H1 (cell line): ENCODE results near the gene CTBP2. TPM values are rescaled to one million over a fixed set of nuclear protein-coding genes. Genes with fewer than 3 reads are reported as not detected.

Source experiments
- CTCF ChIA-PET: fragments of 300-600 bp; sonication (Branson Sonifier 250); formaldehyde crosslinking; loops from one replicate; lab custom pipeline; 2021; ENCODE audit not compliant: partially characterized antibody; lab: Charles Lee
- POLR2A ChIA-PET: fragments of 300-600 bp; sonication (Branson Sonifier 250); formaldehyde crosslinking; loops from one replicate; lab custom pipeline; 2021; ENCODE audit warnings: inconsistent platforms; ENCODE audit not compliant: partially characterized antibody; lab: Charles Lee
- DNase-seq, 2 experiments: peaks; one replicate each; pipeline versions ENCODE4 v3.0.0 to v3.0.0-alpha.2; 2010 to 2022; ENCODE audit warnings: low spot score in 2 of 2, low read depth in 1 of 2, mixed read lengths in 1 of 2
- FAIRE-seq: peaks from 2 replicates; lab custom pipeline; 2011; peaks lifted over from hg19 to GRCh38; lab: Jason Lieb, UNC
- H2AFZ ChIP-seq: 2 replicates; pipeline ENCODE4 v1.8.1; 2012; ENCODE audit warnings: low read length, inconsistent platforms
- H2AK5ac ChIP-seq: 2 replicates; pipeline ENCODE4 v1.6.1; 2013; ENCODE audit warnings: low read depth, low read length
- H2BK120ac ChIP-seq: replicated peaks from 2 replicates; pipeline ENCODE3; 2013; ENCODE audit warnings: low read depth, low read length, inconsistent platforms
- H2BK12ac ChIP-seq: 2 replicates; pipeline ENCODE4 v1.6.1; 2013; ENCODE audit warnings: low read depth, low read length
- H2BK15ac ChIP-seq: 2 replicates; pipeline ENCODE4 v1.6.1; 2013; ENCODE audit warnings: low read length
- H2BK20ac ChIP-seq: 2 replicates; pipeline ENCODE4 v1.6.1; 2013; ENCODE audit warnings: low read length
- H2BK5ac ChIP-seq: 2 replicates; pipeline ENCODE4 v1.6.1; 2013; ENCODE audit warnings: low read depth, low read length
- H3K14ac ChIP-seq: 2 replicates; pipeline ENCODE4 v1.6.1; 2013; ENCODE audit warnings: inconsistent platforms; ENCODE audit not compliant: insufficient read length
- H3K18ac ChIP-seq: 2 replicates; pipeline ENCODE4 v1.6.1; 2013; ENCODE audit warnings: low read length; ENCODE audit errors: extremely low read depth
- H3K23ac ChIP-seq: 2 replicates; pipeline ENCODE4 v1.6.1; 2013; ENCODE audit warnings: inconsistent platforms; ENCODE audit not compliant: insufficient read length
- H3K23me2 ChIP-seq: 2 replicates; pipeline ENCODE4 v1.6.1; 2013; ENCODE audit warnings: low read depth, low read length
- H3K27ac ChIP-seq: 2 replicates; pipeline ENCODE4 v1.6.1; 2011; ENCODE audit warnings: low read depth, low read length, inconsistent platforms
- H3K27me3 ChIP-seq, 4 experiments: replicated peaks in 1 of 4; 1 replicate in 1 of 4; 2 replicates in 3 of 4; pipeline versions ENCODE4 v1.6.1 to v1.8.1; 2011 to 2013; ENCODE audit warnings: low read length in 3 of 4, mild to moderate bottlenecking in 3 of 4, inconsistent platforms in 2 of 4, mixed read lengths in 2 of 4, moderate library complexity in 1 of 4; ENCODE audit not compliant: control insufficient read depth in 3 of 4, insufficient read depth in 3 of 4; ENCODE audit errors: extremely low read depth in 1 of 4
- H3K36me3 ChIP-seq, 4 experiments: 2 replicates each; pipeline versions ENCODE4 v1.6.1 to v1.8.1; 2011 to 2013; ENCODE audit warnings: mild to moderate bottlenecking in 4 of 4, low read length in 3 of 4, moderate library complexity in 2 of 4, control low read depth in 1 of 4, inconsistent platforms in 1 of 4; ENCODE audit not compliant: insufficient read depth in 4 of 4, control insufficient read depth in 2 of 4
- H3K4ac ChIP-seq: replicated peaks from 2 replicates; pipeline ENCODE3; 2013; ENCODE audit warnings: low read length, low read depth, mixed read lengths, inconsistent platforms; ENCODE audit not compliant: insufficient read length
- H3K4me1 ChIP-seq, 4 experiments: replicated peaks in 1 of 4; 1 replicate in 1 of 4; 2 replicates in 3 of 4; pipeline versions ENCODE4 v1.6.1 to v1.8.1; 2011 to 2013; ENCODE audit warnings: low read length in 3 of 4, inconsistent platforms in 2 of 4, mixed read lengths in 1 of 4; ENCODE audit not compliant: insufficient read depth in 4 of 4, control insufficient read depth in 3 of 4
- H3K4me2 ChIP-seq, 2 experiments: 2 replicates each; pipeline versions ENCODE4 v1.6.1 to v1.8.1; 2011 to 2013; ENCODE audit warnings: low read depth in 2 of 2, low read length in 2 of 2, control low read depth in 1 of 2, inconsistent platforms in 1 of 2, mild to moderate bottlenecking in 1 of 2; ENCODE audit not compliant: insufficient read depth in 1 of 2
- H3K4me3 ChIP-seq, 4 experiments: fragments of 200-600, 300-600 bp in 1 of 4; sonication (generic), shearing (Covaris generic), sonication (Bioruptor Twin) in 1 of 4; 2 replicates each; pipeline versions ENCODE4 v1.5.1 to v1.8.1; 2011 to 2016; ENCODE audit warnings: low read length in 4 of 4, low read depth in 3 of 4, control low read depth in 2 of 4, inconsistent platforms in 2 of 4, mild to moderate bottlenecking in 2 of 4, mixed read lengths in 1 of 4, moderate library complexity in 1 of 4; ENCODE audit not compliant: insufficient read depth in 2 of 4; ENCODE audit errors: extremely low read depth in 1 of 4
- H3K56ac ChIP-seq: replicated peaks from 2 replicates; pipeline ENCODE3; 2013; ENCODE audit warnings: low read depth, mild to moderate bottlenecking, mixed read lengths, low read length, inconsistent platforms; ENCODE audit not compliant: insufficient read length
- H3K79me1 ChIP-seq: 2 replicates; pipeline ENCODE4 v1.6.1; 2013; ENCODE audit warnings: low read depth, low read length, control low read depth
- H3K79me2 ChIP-seq, 2 experiments: 2 replicates each; pipeline versions ENCODE4 v1.6.1 to v1.8.1; 2012 to 2013; ENCODE audit warnings: low read length in 2 of 2, mild to moderate bottlenecking in 2 of 2, inconsistent platforms in 1 of 2; ENCODE audit not compliant: insufficient read depth in 2 of 2, control insufficient read depth in 1 of 2
- H3K9ac ChIP-seq, 4 experiments: replicated peaks in 1 of 4; 1 replicate in 1 of 4; 2 replicates in 3 of 4; pipeline versions ENCODE4 v1.6.1 to v1.8.1; 2011 to 2013; ENCODE audit warnings: low read depth in 3 of 4, low read length in 3 of 4, control low read depth in 2 of 4, mild to moderate bottlenecking in 2 of 4, moderate library complexity in 2 of 4, inconsistent platforms in 1 of 4; ENCODE audit errors: extremely low read depth in 1 of 4
- H3K9me3 ChIP-seq, 2 experiments: 2 replicates each; pipeline versions ENCODE4 v1.6.1 to v1.8.1; 2012 to 2013; ENCODE audit warnings: mild to moderate bottlenecking in 2 of 2, moderate library complexity in 2 of 2, control low read depth in 1 of 2, inconsistent platforms in 1 of 2, low read depth in 1 of 2, low read length in 1 of 2, mixed read lengths in 1 of 2; ENCODE audit not compliant: insufficient read depth in 2 of 2
- H4K20me1 ChIP-seq, 2 experiments: replicated peaks in 1 of 2; 2 replicates each; pipeline versions ENCODE3 to v1.8.1; 2011 to 2013; ENCODE audit warnings: inconsistent platforms in 2 of 2, low read length in 2 of 2, mild to moderate bottlenecking in 1 of 2; ENCODE audit not compliant: insufficient read depth in 2 of 2, control insufficient read depth in 1 of 2
- H4K5ac ChIP-seq: 2 replicates; pipeline ENCODE4 v1.6.1; 2013; ENCODE audit warnings: low read length, low read depth, mixed read lengths, inconsistent platforms; ENCODE audit not compliant: insufficient read length
- H4K8ac ChIP-seq: 2 replicates; pipeline ENCODE4 v1.8.0; 2013; ENCODE audit warnings: mild to moderate bottlenecking, moderate library complexity, low read length, inconsistent platforms; ENCODE audit not compliant: insufficient read depth; ENCODE audit errors: extremely low read depth
- H4K91ac ChIP-seq: replicated peaks from 2 replicates; pipeline ENCODE3; 2013; ENCODE audit warnings: low read length, mixed read lengths, inconsistent platforms; ENCODE audit not compliant: insufficient read length
- ASH2L ChIP-seq: fragments of 200-600, 300-600 bp; sonication (generic); IDR thresholded peaks from one replicate; pipeline ENCODE4 v1.7.1; 2017; ENCODE audit warnings: low read length
- BCL11A ChIP-seq, 2 experiments: IDR thresholded peaks; one replicate each; pipeline ENCODE4 v1.6.1; 2011; ENCODE audit warnings: low read depth in 2 of 2, low read length in 2 of 2, mild to moderate bottlenecking in 2 of 2
- CEBPB ChIP-seq: IDR thresholded peaks from 2 replicates; pipeline ENCODE4 v1.6.1; 2012; ENCODE audit warnings: low read depth, low read length
- KDM1A ChIP-seq: fragments of 200-600, 300-600 bp; sonication (generic); IDR thresholded peaks from 2 replicates; pipeline ENCODE4 v1.7.1; 2016; ENCODE audit warnings: mild to moderate bottlenecking, low read length, borderline replicate concordance
- RXRA ChIP-seq: IDR thresholded peaks from 2 replicates; pipeline ENCODE4 v1.6.1; 2011; ENCODE audit warnings: low read depth, mild to moderate bottlenecking, low read length, moderate library complexity; ENCODE audit not compliant: insufficient read depth
- WGBS, 2 experiments: shearing (Covaris generic) in 1 of 2; methylation state at CpG; one replicate each; pipeline versions ENCODE4 v1.1.6 to v1.1.7; 2013 to 2015; ENCODE audit warnings: low lambda C conversion rate in 2 of 2, mixed read lengths in 2 of 2, inconsistent platforms in 1 of 2, low coverage in 1 of 2, missing lambda C conversion rate in 1 of 2; ENCODE audit not compliant: insufficient replicate concordance in 2 of 2, insufficient coverage in 1 of 2, insufficient read length in 1 of 2; ENCODE audit errors: extremely low coverage in 1 of 2, missing lambda C conversion rate in 1 of 2; 5-methylcytosine and 5-hydroxymethylcytosine counted together
- polyA plus RNA-seq, 7 experiments: library from polyadenylated mRNA; depleted of rRNA in 3 of 7; stranded (reverse) in 5 of 7; unstranded in 2 of 7; fragments of >200 nt in 5 of 7; fragments of 200-250 nt in 2 of 7; gene quantifications; 1 replicate in 5 of 7; 2 replicates in 1 of 7; 4 replicates in 1 of 7; pipeline versions ENCODE4 v1.2.1 to v1.2.3, GENCODE V29; 2011 to 2013; ENCODE audit warnings: missing spikeins in 2 of 7, mixed read lengths in 2 of 7
- total RNA-seq: library from RNA; stranded (reverse); fragmentation: NEBNext Ultra II Directional; extraction: Animal tissue kit (Norgen Biotek cat#: 25700); gene quantifications from 2 replicates; pipeline ENCODE4 v1.2.1, GENCODE V29; 2021
- TF ChIP-seq, protein P1 (sequence below), 3 experiments: IDR thresholded peaks; 1 replicate in 2 of 3; 2 replicates in 1 of 3; pipeline versions ENCODE4 v1.5.1 to v1.6.1; 2011; ENCODE audit warnings: low read length in 3 of 3, mild to moderate bottlenecking in 3 of 3, inconsistent platforms in 2 of 3, low read depth in 1 of 3, moderate library complexity in 1 of 3; ENCODE audit not compliant: insufficient read depth in 1 of 3; ENCODE audit errors: control extremely low read depth in 1 of 3

The CTBP2 gene
- total and polyA plus RNA-seq, 2 of the 8 experiments (the other 6 are each of a cell fraction or from before 2014, with no cell fraction given), result 208 to 221 TPM

- Histone ChIP-seq H2BK12ac (no peak overlapping the region), H2BK15ac (no peak overlapping the region), H3K9ac (no peak overlapping the region), H3K4me3 (no peak overlapping the region), H3K79me1 (peaks cover 36% of the 10 kb centered on the region), H4K91ac (no peak overlapping the region), H4K20me1 (peaks cover 68 to 81% of the 10 kb centered on the region in 2 experiments), H2BK5ac (no peak overlapping the region), H4K8ac (no peak overlapping the region), H3K4ac (no peak overlapping the region), H2AFZ (no peak overlapping the region), H3K27me3 (no peaks in the 10 kb centered on the region), H3K79me2 (peaks cover 71 to 100% of the 10 kb centered on the region in 2 experiments), H3K18ac (no peak overlapping the region), H3K9me3 (no peaks in the 10 kb centered on the region), H3K23me2 (no peaks in the 10 kb centered on the region), H3K4me2 (no peak overlapping the region), H2AK5ac (no peak overlapping the region), H2BK120ac (no peak overlapping the region), H3K4me1 (peaks cover 11 to 32% (median 20%) of the 10 kb centered on the region in 4 experiments), H3K27ac (no peak overlapping the region), H3K14ac (no peak overlapping the region), H2BK20ac (no peak overlapping the region), H3K56ac (no peak overlapping the region), H4K5ac (no peak overlapping the region), H3K23ac (no peak overlapping the region), H3K36me3 (peaks cover 0 to 40% (median 1%) of the 10 kb centered on the region in 4 experiments; a peak in 6 of 8 replicates)
- ChIA-PET POLR2A (interaction anchor here (1.9 kb wide), 1 partner anchor 8 kb away, joined by 8 read pairs; no protein-coding TSS in a partner anchor), CTCF (interaction anchor here (1.4 kb wide), 1 partner anchor 8 kb away, joined by 5 read pairs; no protein-coding TSS in a partner anchor)
- DNase-seq (no peak), FAIRE-seq (no peak)
- TF ChIP-seq ASH2L, result no peak
- TF ChIP-seq CEBPB, result no peak
- TF ChIP-seq KDM1A, result no peak
- TF ChIP-seq, protein P1, sequence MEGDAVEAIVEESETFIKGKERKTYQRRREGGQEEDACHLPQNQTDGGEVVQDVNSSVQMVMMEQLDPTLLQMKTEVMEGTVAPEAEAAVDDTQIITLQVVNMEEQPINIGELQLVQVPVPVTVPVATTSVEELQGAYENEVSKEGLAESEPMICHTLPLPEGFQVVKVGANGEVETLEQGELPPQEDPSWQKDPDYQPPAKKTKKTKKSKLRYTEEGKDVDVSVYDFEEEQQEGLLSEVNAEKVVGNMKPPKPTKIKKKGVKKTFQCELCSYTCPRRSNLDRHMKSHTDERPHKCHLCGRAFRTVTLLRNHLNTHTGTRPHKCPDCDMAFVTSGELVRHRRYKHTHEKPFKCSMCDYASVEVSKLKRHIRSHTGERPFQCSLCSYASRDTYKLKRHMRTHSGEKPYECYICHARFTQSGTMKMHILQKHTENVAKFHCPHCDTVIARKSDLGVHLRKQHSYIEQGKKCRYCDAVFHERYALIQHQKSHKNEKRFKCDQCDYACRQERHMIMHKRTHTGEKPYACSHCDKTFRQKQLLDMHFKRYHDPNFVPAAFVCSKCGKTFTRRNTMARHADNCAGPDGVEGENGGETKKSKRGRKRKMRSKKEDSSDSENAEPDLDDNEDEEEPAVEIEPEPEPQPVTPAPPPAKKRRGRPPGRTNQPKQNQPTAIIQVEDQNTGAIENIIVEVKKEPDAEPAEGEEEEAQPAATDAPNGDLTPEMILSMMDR (IDR thresholded peaks at IDR 0.05; ENCODE audit: control extremely low read depth in 1 of 3, insufficient read depth in 1 of 3, low read depth in 1 of 3, low read length in 3 of 3), result no peak
- no peak for TF ChIP-seq BCL11A (IDR thresholded peaks at IDR 0.05; ENCODE audit: low read depth in 2 of 2, low read length in 2 of 2)
- TF ChIP-seq RXRA, result no peak
- WGBS, 2 experiments, result 89% methylated on average over 5 of the region's 5 CpGs; no CpG with 5 or more reads in 1 of the 2 experiments
Measured at GRCh38 chr10:125115409-125115808, 45.0 kb downstream of the CTBP2 start.
